GM19452 (cell line): ENCODE results near the gene IL17C.

Experiments
- ATAC-seq: cut with Tn5 transposase; IDR thresholded peaks from one replicate; pipeline ENCODE4 v1.9.1; 2021; ENCODE audit not compliant: unreplicated experiment

The IL17C gene

GRCh38 chr16:88642881-88643643 lies 4.7 kb downstream of the IL17C start:
- no peak for ATAC-seq

- no peak for ATAC-seq
Measured at GRCh38 chr16:88643644-88643932, 5.2 kb downstream of the IL17C start.

GRCh38 chr16:88645455-88645854 lies 7.1 kb downstream of the IL17C start:
- no peak for ATAC-seq

GRCh38 chr16:88645941-88646340 lies 7.6 kb downstream of the IL17C start:
- no peak for ATAC-seq

- ATAC-seq, result no peak
Measured at GRCh38 chr16:88646345-88647034, 8.1 kb downstream of the IL17C start.

GRCh38 chr16:88647178-88648070 lies 9.1 kb downstream of the IL17C start:
- no peak for ATAC-seq

GRCh38 chr16:88649195-88649923 lies 11.0 kb downstream of the IL17C start:
- no peak for ATAC-seq

GRCh38 chr16:88649924-88650748 lies 11.8 kb downstream of the IL17C start:
- peak; percentile 8 for ATAC-seq

- peak; percentile 70 for ATAC-seq
Measured at GRCh38 chr16:88650749-88651275, 12.4 kb downstream of the IL17C start, which contains the start of gene CYBA. Gene CYBA (minus strand): TSS chr16:88651053. CDS start chr16:88651013, 40 bp downstream.

- ATAC-seq, result peak; percentile 72
Measured at GRCh38 chr16:88651276-88651988, 13.1 kb downstream of the IL17C start.

GRCh38 chr16:88651989-88652761 lies 13.8 kb downstream of the IL17C start:
- ATAC-seq, result no peak

GRCh38 chr16:88652762-88653063 lies 14.3 kb downstream of the IL17C start:
- ATAC-seq, result no peak

- ATAC-seq, result no peak
Measured at GRCh38 chr16:88653101-88653500, 14.7 kb downstream of the IL17C start.

- no peak for ATAC-seq
Measured at GRCh38 chr16:88653596-88654362, 15.4 kb downstream of the IL17C start.

- no peak for ATAC-seq
Measured at GRCh38 chr16:88654363-88655052, 16.1 kb downstream of the IL17C start.

GRCh38 chr16:88655053-88655732 lies 16.8 kb downstream of the IL17C start:
- no peak for ATAC-seq
